ENCODE data around the gene AIFM1. TPM values are rescaled to one million over a fixed set of nuclear protein-coding genes. Genes with fewer than 3 reads are reported as not detected.

Gene AIFM1
- total and polyA plus RNA-seq, 2 of the 4 experiments (the other 2 are of a cell fraction) = 22.0 to 27.4 TPM

DNA sequence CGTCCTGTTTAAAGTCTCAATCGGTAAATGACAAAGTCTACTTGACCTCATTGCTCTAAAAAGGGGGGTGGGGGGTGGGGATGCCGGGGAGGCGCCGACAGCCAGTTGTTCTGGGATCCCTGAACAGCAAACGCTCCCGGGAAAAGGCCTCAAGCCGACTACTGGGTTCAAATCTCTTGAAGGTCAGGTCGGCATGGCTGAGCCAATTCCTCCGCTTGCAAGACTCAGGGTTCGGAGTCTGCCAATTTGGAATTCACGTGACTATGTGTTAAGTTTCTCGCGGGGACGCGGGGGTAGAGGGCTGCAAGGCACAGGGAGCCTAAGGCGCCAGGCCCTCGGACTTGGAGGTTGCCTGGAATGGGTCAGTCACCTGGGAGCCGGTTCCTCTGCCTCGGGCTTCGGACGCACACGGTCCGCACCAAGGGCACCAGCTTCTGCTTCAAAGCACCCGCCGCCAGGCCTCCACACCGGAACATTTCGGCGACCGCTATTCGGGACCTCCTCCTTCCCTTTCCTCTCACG is 399 bp downstream of the AIFM1 start:
- ChIA-PET CTCF (no interaction called here), POLR2A (ENCODE audit: unreplicated experiment) (no interaction called here)
- no peak overlapping the region for H2BK15ac ChIP-seq (ENCODE audit: low read depth, low read length)
- peak overlapping the region; percentile 80 for H3K9ac ChIP-seq (ENCODE audit: low read depth, low read length)
- peak overlapping the region; percentile 22; the same call in 1 of the 2 replicates for H3K56ac ChIP-seq (ENCODE audit: extremely low read depth, insufficient read depth, low read length)
- H2BK120ac ChIP-seq (ENCODE audit: low read depth, low read length) = no peak overlapping the region
- H2AK9ac ChIP-seq (replicated peaks; ENCODE audit: low read depth, low read length, poor library complexity) = peak overlapping the region; percentile 80
- H3K4me2 ChIP-seq (ENCODE audit: low read depth, low read length) = peak overlapping the region; percentile 94
- H3K14ac ChIP-seq (replicated peaks; ENCODE audit: low read depth, low read length) = peak overlapping the region; percentile 68; the same call in 1 of the 2 replicates
- H3K27me3 ChIP-seq (ENCODE audit: control insufficient read depth, insufficient read depth, low read length) = no peaks in the 10 kb centered on the region
- H4K91ac ChIP-seq (ENCODE audit: insufficient read depth, low read depth, low read length) = 0 out of 2 replicates have a peak overlapping the region, but pooled peaks have one; percentile 22
- H3K9me1 ChIP-seq (ENCODE audit: insufficient read depth, low read length) = no peaks in the 10 kb centered on the region
- H2AK5ac ChIP-seq (ENCODE audit: low read depth, low read length) = peak overlapping the region; percentile 35; the same call in 1 of the 2 replicates
- no TSS peak for BruUV-seq (replicated peaks)
- peak overlapping the region; percentile 17; the same call in 1 of the 2 replicates for H3K23ac ChIP-seq (ENCODE audit: low read depth, low read length)
- H3K4ac ChIP-seq (ENCODE audit: low read depth, low read length) = peak overlapping the region; percentile 73
- ATAC-seq (ENCODE audit: low read depth) (peak; percentile 43), DNase-seq (no peak)
- no peaks in the 10 kb centered on the region for H3K9me3 ChIP-seq (ENCODE audit: control insufficient read depth, insufficient read depth, low read length)
- H2AFZ ChIP-seq (replicated peaks; ENCODE audit: low read length, poor library complexity) = peak overlapping the region; percentile 93
- in situ Hi-C loops (cut with MboI; ENCODE audit: low sequenced_read_pairs) = no loop called here
- H2BK5ac ChIP-seq (ENCODE audit: low read depth, low read length, poor library complexity, severe bottlenecking) = peak overlapping the region; percentile 56
- no peak overlapping the region for H3K18ac ChIP-seq (ENCODE audit: low read depth, low read length)
- H3K4me1 ChIP-seq (ENCODE audit: control insufficient read depth, insufficient read depth, low read length) = no peaks in the 10 kb centered on the region
- TF ChIP-seq BHLHE40 (IDR thresholded peaks at IDR 0.05; ENCODE audit: low read depth, low read length) = peak; percentile 63
- TF ChIP-seq MXI1 (IDR thresholded peaks at IDR 0.05; ENCODE audit: borderline replicate concordance, low read depth, low read length) = 0 out of 2 replicates have a peak, but pooled peaks have one; percentile 19
- TF ChIP-seq MAZ (IDR thresholded peaks at IDR 0.05; ENCODE audit: borderline replicate concordance, low read depth, low read length) = no peak
- intact Hi-C loops (cut with micrococcal nuclease) = no loop called here
- H4K20me1 ChIP-seq (ENCODE audit: insufficient read depth, low read length) = no peaks in the 10 kb centered on the region
- H3K27ac ChIP-seq (ENCODE audit: insufficient read depth, low read length) = peak overlapping the region; percentile 79
- H4K8ac ChIP-seq (ENCODE audit: low read depth in 2 of 2, low read length in 2 of 2) = peak overlapping the region; percentile 48 to 70; a peak in 2 of 4 replicates
- H4K5ac ChIP-seq (ENCODE audit: low read depth, low read length) = no peak overlapping the region
- no peaks in the 10 kb centered on the region for H3K36me3 ChIP-seq (ENCODE audit: control insufficient read depth, insufficient read depth, low read length)
- peaks cover 7 to 8% of the 10 kb centered on the region in 2 experiments; a peak in 2 of 4 replicates for H3K79me1 ChIP-seq (ENCODE audit: low read depth in 1 of 2, low read length in 2 of 2)
- no peak overlapping the region for H2BK20ac ChIP-seq (ENCODE audit: low read depth, low read length)
- dilution Hi-C loops (cut with HindIII; ENCODE audit: low sequenced_read_pairs, unreplicated experiment) = no loop called here
- WGBS, 2 experiments (ENCODE audit: extremely low coverage in 2 of 2, insufficient read length in 1 of 2) = 37% methylated on average over 7 of the region's 32 CpGs; no CpG with 5 or more reads in 1 of the 2 experiments
- peak overlapping the region; percentile 67 for H3K4me3 ChIP-seq (ENCODE audit: insufficient read depth, low read depth, low read length)

Data from IMR-90 (cell line).